ENCODE results near the gene FOXK2. TPM values are rescaled to one million over a fixed set of nuclear protein-coding genes. Genes with fewer than 3 reads are reported as not detected.
A peak's percentile ranks its signal among the peaks of the same experiment; 100 is the strongest.

The FOXK2 gene
- total RNA-seq, 1 experiment from 2014 or later, result 78.9 TPM

DNA sequence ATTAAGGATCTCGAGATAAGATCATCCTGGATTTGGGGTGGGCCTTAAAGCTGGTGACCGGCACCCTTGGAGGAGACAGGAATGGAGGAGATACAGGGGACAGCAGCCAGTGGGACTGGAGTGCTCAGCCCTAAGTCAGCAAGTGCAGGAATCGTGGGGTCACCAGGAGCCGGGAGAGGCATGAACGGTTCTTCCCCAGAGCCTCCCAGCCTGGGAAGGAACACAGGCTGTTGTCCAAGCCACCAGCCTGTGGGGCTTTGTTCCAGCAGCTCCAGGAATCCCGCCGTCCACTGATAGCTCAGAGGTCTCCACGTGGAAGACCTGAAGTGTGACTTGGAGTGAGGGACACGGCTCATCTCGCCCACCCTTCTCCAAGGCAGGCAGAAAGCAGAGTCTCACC lies 131.2 kb downstream of the FOXK2 start:
- Histone ChIP-seq H3K4me2 (no peak overlapping the region), H3K79me2 (ENCODE audit: low read depth) (peaks cover 22% of the 10 kb centered on the region), H3K4me1 (replicated peaks; ENCODE audit: insufficient read depth) (peaks cover 14% of the 10 kb centered on the region), H3K9me3 (ENCODE audit: insufficient read depth, low read depth) (no peaks in the 10 kb centered on the region), H3K36me3 (ENCODE audit: low read depth) (no peaks in the 10 kb centered on the region), H3K4me3 (no peak overlapping the region), H3F3A (ENCODE audit: insufficient read depth, low read depth) (peaks cover 18% of the 10 kb centered on the region; the same call in 1 of the 2 replicates), H3K9me2 (ENCODE audit: insufficient read depth) (no peaks in the 10 kb centered on the region), H3K27ac (no peak overlapping the region), H4K20me1 (ENCODE audit: insufficient read depth) (peaks cover 18% of the 10 kb centered on the region), H3K27me3 (ENCODE audit: insufficient read depth, low read depth) (no peaks in the 10 kb centered on the region), H2AFZ (no peak overlapping the region)
- no TSS peak for BruUV-seq (replicated peaks)
- TF ChIP-seq CTCF (conservative IDR thresholded peaks at IDR 0.05) (no peak), EZH2 (IDR thresholded peaks at IDR 0.05; ENCODE audit: low read depth) (no peak)
- ChIA-PET CTCF (no interaction called here), POLR2A (ENCODE audit: unreplicated experiment) (interaction anchor here (0.7 kb wide), 1 partner anchor 524 kb away, joined by 8 read pairs; no protein-coding TSS in a partner anchor)
- DNase-seq, result no peak
- intact Hi-C loops (cut with micrococcal nuclease; ENCODE audit: unreplicated experiment), result no loop called here

- Histone ChIP-seq H3K27ac (peak overlapping the region; percentile 52; the same call in 1 of the 2 replicates), H3K9me2 (ENCODE audit: insufficient read depth) (no peaks in the 10 kb centered on the region), H3K4me2 (peak overlapping the region; percentile 47), H3K9me3 (ENCODE audit: insufficient read depth, low read depth) (no peaks in the 10 kb centered on the region), H3K36me3 (ENCODE audit: low read depth) (no peaks in the 10 kb centered on the region), H2AFZ (no peak overlapping the region), H3F3A (ENCODE audit: insufficient read depth, low read depth) (peaks cover 9% of the 10 kb centered on the region; the same call in 1 of the 2 replicates), H3K4me1 (replicated peaks; ENCODE audit: insufficient read depth) (peaks cover 14% of the 10 kb centered on the region), H3K27me3 (ENCODE audit: insufficient read depth, low read depth) (no peaks in the 10 kb centered on the region), H4K20me1 (ENCODE audit: insufficient read depth) (no peaks in the 10 kb centered on the region), H3K79me2 (ENCODE audit: low read depth) (no peaks in the 10 kb centered on the region), H3K4me3 (no peak overlapping the region)
- CTCF ChIA-PET, result no interaction called here
- intact Hi-C loops (cut with micrococcal nuclease; ENCODE audit: unreplicated experiment), result no loop called here
- POLR2A ChIA-PET (ENCODE audit: unreplicated experiment), result no interaction called here
- no peak for DNase-seq
- BruUV-seq (replicated peaks), result no TSS peak
- no peak for TF ChIP-seq CTCF (conservative IDR thresholded peaks at IDR 0.05)
- no peak for TF ChIP-seq EZH2 (IDR thresholded peaks at IDR 0.05; ENCODE audit: low read depth)
Measured at GRCh38 chr17:82653651-82654528, 134.4 kb downstream of the FOXK2 start.

Other genes with a start within 250 kb of the FOXK2 start
- 151 and 181 TPM in 2 replicates for gene CSNK1D, start 246.0 kb upstream of the FOXK2 start, total RNA-seq (2021)
- 0.48 and 0.68 TPM in 2 replicates for gene CD7, start 202.1 kb upstream of the FOXK2 start, total RNA-seq (2021)
- 3.6 and 6.3 TPM in 2 replicates for gene SECTM1, start 186.0 kb upstream of the FOXK2 start, total RNA-seq (2021)
- gene TEX19, start 160.5 kb upstream of the FOXK2 start, total RNA-seq (2021), result 0.24 and 0.28 TPM in 2 replicates
- not detected in 2 replicates for gene UTS2R, start 148.0 kb upstream of the FOXK2 start, total RNA-seq (2021)
- 30.0 and 35.9 TPM in 2 replicates for gene HEXD, start 101.4 kb upstream of the FOXK2 start, total RNA-seq (2021)
- 26.6 and 32.9 TPM in 2 replicates for gene OGFOD3, start 101.1 kb upstream of the FOXK2 start, total RNA-seq (2021)
- 77.9 and 78.4 TPM in 2 replicates for gene CYBC1, start 69.0 kb upstream of the FOXK2 start, total RNA-seq (2021)
- gene NARF, start 61.0 kb upstream of the FOXK2 start, total RNA-seq (2021), result 57.2 and 58.0 TPM in 2 replicates
- gene WDR45B, start 128.7 kb downstream of the FOXK2 start, total RNA-seq (2021), result 65.1 and 84.9 TPM in 2 replicates
- 7.9 and 11.0 TPM in 2 replicates for gene RAB40B, start 179.0 kb downstream of the FOXK2 start, total RNA-seq (2021)
- gene FN3KRP, start 197.0 kb downstream of the FOXK2 start, total RNA-seq (2021), result 28.8 and 34.1 TPM in 2 replicates
- 14.0 and 22.5 TPM in 2 replicates for gene FN3K, start 215.9 kb downstream of the FOXK2 start, total RNA-seq (2021)
- 111 and 115 TPM in 2 replicates for gene TBCD, start 232.3 kb downstream of the FOXK2 start, total RNA-seq (2021)

Data from PC-9 (cell line).